NCI-H748 treated with DMSO at 0.1 percent for 48 hours (cell line): ENCODE results near the gene PRR23C.

ENCODE experiments used
- DNase-seq: peaks from one replicate; lab custom pipeline; 2025; lab: John Stamatoyannopoulos, UW

PRR23C gene

GRCh38 chr3:138995706-138996105 lies 49.0 kb downstream of the PRR23C start:
- DNase-seq, result no peak
